Measurements from ENCODE around the gene C11orf68.

C11orf68 gene

DNA sequence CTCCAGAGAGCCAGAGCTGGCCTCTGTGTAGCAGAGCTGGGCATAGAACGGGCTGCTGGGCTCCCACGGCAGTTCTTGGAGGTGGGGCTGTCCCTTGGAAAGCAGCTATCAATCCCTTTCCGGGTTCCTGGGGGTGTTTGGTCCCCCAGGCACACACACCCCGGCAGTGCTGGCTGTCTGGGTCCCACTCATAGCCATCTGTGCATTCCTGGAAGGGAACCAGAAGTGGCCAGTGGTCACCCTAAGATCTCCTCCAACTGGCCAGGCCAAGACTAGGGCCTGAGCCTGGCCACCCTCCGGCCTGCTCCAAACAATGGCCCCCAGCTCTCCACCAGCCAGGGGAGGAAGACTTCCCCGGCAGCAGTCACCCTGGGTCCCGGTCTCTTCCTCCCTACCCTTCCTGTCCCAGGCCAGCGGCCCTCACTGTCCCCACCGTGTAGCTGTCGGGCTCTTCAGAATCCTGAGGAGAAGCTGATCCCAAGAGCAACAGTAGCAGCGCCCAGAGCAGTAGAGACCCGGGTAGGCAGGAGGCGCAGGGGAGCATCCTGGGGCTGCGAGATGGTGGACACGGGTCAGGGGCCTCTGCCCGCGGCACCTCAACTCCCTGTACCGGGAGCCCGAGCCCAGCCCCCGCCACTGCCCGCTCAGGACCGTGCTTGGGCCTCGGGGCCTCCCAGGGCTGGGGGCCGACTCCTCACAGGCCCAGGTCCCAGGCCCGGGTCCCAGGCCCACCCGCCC is 46.9 kb downstream of the C11orf68 start:
- DNase-seq (ENCODE audit: low spot score): no peak

- DNase-seq (ENCODE audit: low spot score): no peak
These were observed 47.9 kb downstream of the C11orf68 start for GRCh38 chr11:65870706-65871681.

DNA sequence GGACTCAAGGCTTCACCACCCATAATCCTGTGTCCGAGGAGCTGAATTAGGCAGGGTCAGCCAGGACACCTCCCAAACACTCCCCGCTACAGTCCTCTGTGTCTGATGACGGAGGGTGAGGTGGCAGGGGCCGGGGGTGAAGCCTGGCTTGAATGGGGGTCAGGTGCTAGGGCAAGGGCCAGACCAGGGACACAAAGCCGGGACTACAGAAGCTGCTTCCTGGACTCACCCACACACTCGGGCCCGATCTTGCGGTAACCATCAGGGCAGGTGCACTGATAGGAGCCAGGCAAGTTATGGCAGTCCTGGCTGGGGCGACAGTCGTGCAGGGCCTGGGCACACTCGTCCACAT is 48.6 kb downstream of the C11orf68 start:
- no peak for DNase-seq (ENCODE audit: low spot score)

- DNase-seq (ENCODE audit: low spot score): no peak
These were observed 49.1 kb downstream of the C11orf68 start for GRCh38 chr11:65869643-65870306.

- DNase-seq (ENCODE audit: low spot score): no peak
These were observed 50.0 kb downstream of the C11orf68 start for GRCh38 chr11:65868907-65869306.

DNA sequence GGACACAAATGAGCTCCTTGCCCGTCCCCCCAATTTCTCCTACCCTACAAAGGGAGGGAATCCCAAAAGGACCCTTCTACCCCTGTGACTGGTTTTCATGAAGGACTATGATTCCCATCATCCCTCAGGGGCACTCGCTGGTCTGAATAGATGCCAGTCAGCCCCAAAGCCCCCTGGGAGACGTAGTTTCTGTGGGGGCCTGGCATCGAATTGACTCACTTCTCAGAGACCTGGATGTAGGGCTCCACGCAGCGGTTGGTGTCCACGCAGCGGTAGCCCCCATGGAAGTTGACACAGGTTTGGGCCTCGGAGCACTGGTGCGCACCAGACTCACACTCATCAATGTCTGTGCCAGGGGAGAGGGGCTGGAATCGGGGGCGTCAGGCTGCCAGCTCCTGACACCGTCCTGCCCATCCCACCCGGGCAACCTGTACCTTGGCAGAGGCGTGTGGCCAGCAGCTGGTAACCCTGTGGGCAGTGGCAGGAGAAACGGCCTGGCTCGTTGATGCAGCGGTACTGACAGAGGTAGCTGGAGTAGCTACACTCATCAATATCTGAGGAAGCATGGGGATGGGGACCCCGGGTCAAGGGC is 50.7 kb downstream of the C11orf68 start:
- no peak for DNase-seq (ENCODE audit: low spot score)

GRCh38 chr11:65867284-65868071 is 51.4 kb downstream of the C11orf68 start:
- no peak for DNase-seq (ENCODE audit: low spot score)

All from left forelimb (tissue), 1 donor.